GM12878 (cell line): ENCODE measurements around the gene NEMP2. TPM values are rescaled to one million over a fixed set of nuclear protein-coding genes. Genes with fewer than 3 reads are reported as not detected.

Source experiments
- BCL3 ChIP-seq: IDR thresholded peaks from 2 replicates; pipeline ENCODE4 v1.6.1; 2011; ENCODE audit warnings: borderline replicate concordance, low read depth, mild to moderate bottlenecking, moderate library complexity, low read length; ENCODE audit not compliant: insufficient read depth, poor library complexity, severe bottlenecking
- CBX3 ChIP-seq: fragments of 200-600 bp; sonication (generic); IDR thresholded peaks from 2 replicates; pipeline ENCODE4 v1.6.1; 2016; ENCODE audit warnings: low read depth, borderline replicate concordance
- CEBPB ChIP-seq, 2 experiments: fragments of 150-350 bp in 1 of 2; IDR thresholded peaks; 2 replicates each; pipeline ENCODE4 v1.6.1; 2012 to 2014; ENCODE audit warnings: low read depth in 2 of 2, low read length in 2 of 2, borderline replicate concordance in 1 of 2, inconsistent platforms in 1 of 2
- EGR1 ChIP-seq, 2 experiments: IDR thresholded peaks; 1 replicate in 1 of 2; 2 replicates in 1 of 2; pipeline ENCODE4 v1.6.1; 2011 to 2012; ENCODE audit warnings: low read depth in 2 of 2, low read length in 2 of 2, borderline replicate concordance in 1 of 2, mild to moderate bottlenecking in 1 of 2, moderate library complexity in 1 of 2
- KDM1A ChIP-seq: fragments of 200-600 bp; sonication (generic); IDR thresholded peaks from 2 replicates; pipeline ENCODE4 v1.6.1; 2016; ENCODE audit warnings: borderline replicate concordance
- MLLT1 ChIP-seq: fragments of 450-650 bp; IDR thresholded peaks from 2 replicates; pipeline ENCODE4 v1.6.1; 2016; ENCODE audit warnings: mild to moderate bottlenecking
- MYB ChIP-seq: fragments of 150-350 bp; IDR thresholded peaks from 2 replicates; pipeline ENCODE4 v1.6.1; 2014; ENCODE audit warnings: mild to moderate bottlenecking, low read depth, low read length, borderline replicate concordance
- PKNOX1 ChIP-seq: fragments of 450-650 bp; IDR thresholded peaks from 2 replicates; pipeline ENCODE4 v1.6.1; 2016; ENCODE audit warnings: mild to moderate bottlenecking
- RCOR1 ChIP-seq: conservative IDR thresholded peaks from 2 replicates; pipeline ENCODE4 v1.6.1; 2012; ENCODE audit warnings: low read depth, low read length, improper control_type of control experiment
- SMAD5 ChIP-seq: IDR thresholded peaks from 2 replicates; pipeline ENCODE4 v1.6.1; 2016; ENCODE audit warnings: antibody characterized with exemption, low read depth
- STAT1 ChIP-seq: fragments of 450-650 bp; conservative IDR thresholded peaks from 2 replicates; pipeline ENCODE4 v1.6.1; 2014; ENCODE audit warnings: antibody characterized with exemption, mild to moderate bottlenecking
- TBL1XR1 ChIP-seq: IDR thresholded peaks from 2 replicates; pipeline ENCODE4 v1.6.1; 2012; ENCODE audit warnings: low read depth, low read length, improper control_type of control experiment
- TCF7 ChIP-seq: IDR thresholded peaks from 2 replicates; pipeline ENCODE4 v1.6.1; 2014; ENCODE audit warnings: antibody characterized with exemption, borderline replicate concordance
- WRNIP1 ChIP-seq: IDR thresholded peaks from 2 replicates; pipeline ENCODE4 v1.6.1; 2011; ENCODE audit warnings: low read depth, low read length, improper control_type of control experiment, borderline replicate concordance
- YBX1 ChIP-seq: fragments of 450-650 bp; IDR thresholded peaks from 2 replicates; pipeline ENCODE4 v1.6.1; 2016; ENCODE audit warnings: antibody characterized with exemption
- ZBED1 ChIP-seq: IDR thresholded peaks from 2 replicates; pipeline ENCODE4 v1.6.1; 2016; ENCODE audit warnings: borderline replicate concordance
- ZBTB40 ChIP-seq: fragments of 450-650 bp; IDR thresholded peaks from 2 replicates; pipeline ENCODE4 v1.6.1; 2016; ENCODE audit warnings: mild to moderate bottlenecking, moderate library complexity, borderline replicate concordance
- ZNF217 ChIP-seq: fragments of 450-650 bp; IDR thresholded peaks from 2 replicates; pipeline ENCODE4 v1.6.1; 2017; ENCODE audit warnings: antibody characterized with exemption, mild to moderate bottlenecking
- ZZZ3 ChIP-seq: IDR thresholded peaks from 2 replicates; pipeline ENCODE4 v1.6.1; 2011; ENCODE audit warnings: low read depth; ENCODE audit not compliant: control insufficient read depth, insufficient read length
- polyA plus RNA-seq, 11 experiments: library from polyadenylated mRNA; depleted of rRNA in 4 of 11; unstranded in 6 of 11; stranded (reverse) in 5 of 11; fragments of >200 nt; fragmentation: Nextera tagmentation in 4 of 11; fragmentation: Illumina TruSeq in 1 of 11; extraction: Ambion mirVana in 4 of 11; extraction: Trizol in 1 of 11; gene quantifications; 1 replicate in 1 of 11; 2 replicates in 10 of 11; pipeline versions ENCODE4 v1.2.1 to v1.2.3, GENCODE V29; 2011 to 2016; ENCODE audit warnings: inconsistent platforms in 2 of 11, missing spikeins in 2 of 11, low read depth in 1 of 11
- total RNA-seq, 4 experiments: library from RNA; depleted of rRNA in 3 of 4; stranded (reverse); fragments of >200 nt in 3 of 4; fragmentation: Illumina TruSeq in 1 of 4; extraction: Trizol in 1 of 4; gene quantifications; 2 replicates each; pipeline versions ENCODE4 v1.2.1 to v1.2.3, GENCODE V29; 2013 to 2021

The NEMP2 gene
- total and polyA plus RNA-seq, 10 of the 15 experiments (the other 5 are each of a cell fraction or from before 2014, with no cell fraction given) = 2.3 to 14.0 (median 8.1) TPM

- TF ChIP-seq TCF7 (no peak), WRNIP1 (no peak), CBX3 (no peak), CEBPB (IDR thresholded peaks at IDR 0.05; ENCODE audit: borderline replicate concordance in 1 of 2, low read depth in 2 of 2, low read length in 2 of 2) (no peak), BCL3 (peak; percentile 37), ZZZ3 (no peak), KDM1A (no peak), EGR1 (IDR thresholded peaks at IDR 0.05; ENCODE audit: borderline replicate concordance in 1 of 2, low read depth in 2 of 2, low read length in 2 of 2) (peak; percentile 10 to 94), PKNOX1 (no peak), YBX1 (no peak), ZBED1 (peak; percentile 28; the same call in 1 of the 2 replicates), ZBTB40 (no peak), RCOR1 (no peak), ZNF217 (0 out of 2 replicates have a peak, but pooled peaks have one; percentile 68), MLLT1 (peak; percentile 72; the same call in 1 of the 2 replicates), SMAD5 (no peak), TBL1XR1 (no peak), MYB (no peak), STAT1 (no peak)
Observed at GRCh38 chr2:190563109-190563508, 28.6 kb upstream of the NEMP2 start (continued).
